GM12875 (cell line): ENCODE data around the gene CMTM7.

Experiments
- H3K4me3 ChIP-seq: one replicate; pipeline ENCODE4 v1.5.1; 2011; ENCODE audit warnings: low read depth, low read length, control low read depth
- CTCF ChIP-seq: IDR thresholded peaks from 2 replicates; pipeline ENCODE4 v1.5.1; 2011; ENCODE audit warnings: low read depth, mild to moderate bottlenecking, control low read depth, inconsistent platforms, low read length, moderate library complexity, borderline replicate concordance; ENCODE audit not compliant: insufficient read depth

Gene CMTM7

DNA sequence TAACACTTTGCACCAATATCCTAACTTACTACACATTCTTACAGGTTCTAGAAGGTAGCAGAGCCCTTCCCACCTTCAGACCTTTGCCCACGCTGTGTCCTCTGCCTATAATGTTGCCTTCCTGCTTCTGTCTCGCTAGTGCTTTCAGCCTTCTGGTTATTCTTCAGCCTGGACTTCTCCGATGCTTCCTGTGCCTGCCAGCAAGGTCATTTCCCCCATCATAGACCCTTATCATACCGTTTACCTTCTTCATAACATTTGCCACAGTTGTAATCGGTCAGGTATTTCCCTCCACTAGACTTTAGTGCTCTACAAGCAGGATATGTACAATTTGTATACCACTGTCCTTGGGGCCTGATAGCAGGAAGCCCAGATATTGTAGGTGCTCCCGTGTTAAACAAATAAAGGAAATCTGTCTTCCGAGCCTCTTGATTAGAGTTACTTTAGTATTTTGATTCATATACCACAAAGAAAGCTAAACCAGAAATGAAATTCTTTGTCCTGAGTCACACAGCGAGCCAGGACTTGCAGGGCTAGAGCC, 35.8 kb upstream of the CMTM7 start:
- no peak for TF ChIP-seq CTCF
- H3K4me3 ChIP-seq, result no peak overlapping the region

GRCh38 chr3:32359766-32360492, 31.7 kb upstream of the CMTM7 start:
- no peak overlapping the region for H3K4me3 ChIP-seq
- no peak for TF ChIP-seq CTCF

GRCh38 chr3:32360493-32360827, 31.2 kb upstream of the CMTM7 start:
- no peak overlapping the region for H3K4me3 ChIP-seq
- no peak for TF ChIP-seq CTCF

DNA sequence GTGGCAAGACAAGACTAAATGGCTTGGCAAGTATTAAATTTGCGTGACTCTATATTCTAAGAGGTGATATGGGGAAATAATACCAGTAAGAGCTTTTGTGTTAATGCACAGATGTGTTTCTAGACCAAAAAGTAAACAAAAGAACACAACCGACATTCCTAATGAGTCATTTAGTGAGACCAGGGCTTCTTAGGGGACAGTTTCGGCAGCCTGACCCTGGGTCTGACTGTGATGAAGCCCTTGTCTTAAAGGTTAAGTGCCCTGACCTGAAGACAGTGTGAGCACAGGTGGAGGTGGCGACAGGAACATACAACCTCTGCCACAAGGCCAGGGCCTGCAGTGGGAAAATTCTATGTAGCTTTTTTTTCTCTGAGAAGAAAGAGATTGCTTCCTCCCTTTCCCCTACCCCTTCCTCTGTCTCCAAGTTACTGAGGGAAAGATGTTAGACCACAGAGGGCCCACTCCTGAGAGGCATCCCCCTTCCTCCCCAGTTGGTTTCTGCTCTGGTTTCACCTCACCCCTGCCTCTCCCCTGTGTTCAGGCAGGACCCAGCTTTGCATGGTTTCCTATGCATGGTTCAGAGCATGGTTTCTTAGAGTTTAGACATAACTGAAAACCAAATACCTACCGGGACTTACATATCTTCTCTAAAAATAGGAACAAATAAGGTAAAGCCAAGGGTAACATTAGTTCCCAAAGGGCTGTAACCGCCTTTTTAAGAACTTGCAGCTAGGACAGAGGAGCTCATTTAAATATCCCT, 24.8 kb upstream of the CMTM7 start:
- no peak overlapping the region for H3K4me3 ChIP-seq
- TF ChIP-seq CTCF, result no peak

- H3K4me3 ChIP-seq, result no peak overlapping the region
- TF ChIP-seq CTCF, result no peak
Observed at GRCh38 chr3:32367442-32367841, 24.2 kb upstream of the CMTM7 start.

DNA sequence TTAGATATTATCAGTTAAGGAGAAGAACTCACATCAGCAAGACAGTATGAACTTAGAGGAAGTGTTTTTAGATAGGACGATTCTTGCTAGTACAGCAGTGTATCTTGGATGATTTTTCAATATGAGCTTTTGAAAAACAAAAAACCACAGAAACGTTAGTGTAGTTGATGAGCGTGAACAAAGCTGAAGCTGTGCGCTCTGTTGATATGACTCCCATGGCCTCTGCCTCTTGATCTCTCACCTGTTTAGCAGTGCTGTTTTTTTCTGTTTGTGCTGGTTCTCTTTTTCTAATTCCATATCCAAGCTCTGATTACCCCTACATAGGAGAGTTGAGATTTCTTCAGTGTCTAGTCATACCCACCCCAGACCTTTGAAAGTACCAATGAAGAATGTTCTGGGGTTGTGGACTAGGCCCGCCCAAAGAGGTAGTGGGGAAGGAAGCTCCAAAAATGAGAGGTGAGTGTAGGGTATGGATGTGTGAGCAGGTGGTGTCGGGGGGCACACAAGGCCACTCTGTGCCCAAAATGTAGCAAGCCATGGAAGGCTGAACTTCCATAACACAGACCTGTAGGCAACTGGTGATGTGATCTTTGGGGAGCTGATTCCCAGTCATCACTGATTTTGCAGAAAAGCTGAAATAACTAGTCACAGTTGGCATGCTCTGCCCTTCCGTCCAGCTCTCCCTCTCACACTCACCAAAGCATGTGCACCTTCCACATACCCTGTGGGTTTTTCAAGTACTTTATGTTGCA, 20.0 kb upstream of the CMTM7 start:
- no peak for TF ChIP-seq CTCF

More for the DNA sequence above, 20.0 kb upstream of the CMTM7 start:
- no peak overlapping the region for H3K4me3 ChIP-seq
